GM23338 (cell line): ENCODE results near the gene SLC17A7. TPM values are rescaled to one million over a fixed set of nuclear protein-coding genes. Genes with fewer than 3 reads are reported as not detected.

Source experiments
- ATAC-seq: fragments of 200-7000 bp; cut with Tn5 transposase; 3 replicates; pipeline ENCODE4 v1.9.1; 2020
- DNase-seq: peaks from one replicate; pipeline ENCODE4 v3.0.0-alpha.2; 2015; ENCODE audit warnings: low spot score
- H2AFZ ChIP-seq: fragments of 200-600 bp; sonication (generic); 2 replicates; pipeline ENCODE4 v1.8.0; 2016; ENCODE audit warnings: antibody characterized with exemption, mild to moderate bottlenecking, moderate library complexity
- H3F3A ChIP-seq: fragments of 200-600 bp; sonication (generic); replicated peaks from 2 replicates; pipeline ENCODE4 v1.8.0; 2017; ENCODE audit warnings: antibody characterized with exemption, mixed run types, low read depth
- H3K27ac ChIP-seq: fragments of 200-600 bp; sonication (generic); 2 replicates; pipeline ENCODE4 v1.6.1; 2016; ENCODE audit warnings: low read depth
- H3K27me3 ChIP-seq: fragments of 200-600 bp; sonication (generic); 2 replicates; pipeline ENCODE4 v1.8.0; 2016; ENCODE audit warnings: mild to moderate bottlenecking, mixed run types, moderate library complexity; ENCODE audit not compliant: insufficient read depth
- H3K36me3 ChIP-seq: fragments of 200-600 bp; sonication (generic); 2 replicates; pipeline ENCODE4 v1.8.0; 2016; ENCODE audit warnings: mild to moderate bottlenecking; ENCODE audit not compliant: insufficient read depth
- H3K4me1 ChIP-seq: fragments of 200-600 bp; sonication (generic); 2 replicates; pipeline ENCODE4 v1.8.0; 2016; ENCODE audit warnings: mild to moderate bottlenecking, moderate library complexity; ENCODE audit not compliant: insufficient read depth
- H3K4me2 ChIP-seq: fragments of 200-600 bp; sonication (generic); 2 replicates; pipeline ENCODE4 v1.7.1; 2017; ENCODE audit warnings: mixed run types
- H3K4me3 ChIP-seq: fragments of 200-600 bp; sonication (generic); 2 replicates; pipeline ENCODE4 v1.6.1; 2016; ENCODE audit warnings: mixed run types
- H3K79me2 ChIP-seq: fragments of 200-600 bp; sonication (generic); replicated peaks from 2 replicates; pipeline ENCODE4 v1.8.0; 2017; ENCODE audit warnings: mild to moderate bottlenecking; ENCODE audit not compliant: insufficient read depth
- H3K9me2 ChIP-seq: fragments of 200-600 bp; sonication (generic); 2 replicates; pipeline ENCODE4 v1.8.0; 2017; ENCODE audit not compliant: insufficient read depth
- H4K20me1 ChIP-seq: fragments of 200-600 bp; sonication (generic); replicated peaks from 2 replicates; pipeline ENCODE4 v1.8.0; 2017; ENCODE audit warnings: mild to moderate bottlenecking; ENCODE audit not compliant: insufficient read depth
- H3K27ac Mint-ChIP-seq: 2 replicates; pipeline ENCODE4 v1.8.0; 2020; ENCODE audit warnings: inconsistent platforms, mild to moderate bottlenecking, moderate library complexity, mixed read lengths
- H3K27me3 Mint-ChIP-seq: 3 replicates; pipeline ENCODE4 v1.8.0; 2022; ENCODE audit warnings: low read depth, mild to moderate bottlenecking, moderate library complexity, mixed read lengths, inconsistent platforms; ENCODE audit not compliant: insufficient read depth, poor library complexity
- H3K36me3 Mint-ChIP-seq: 3 replicates; pipeline ENCODE4 v1.8.0; 2021; ENCODE audit warnings: low read depth, mild to moderate bottlenecking, inconsistent platforms, moderate library complexity, mixed read lengths
- H3K4me1 Mint-ChIP-seq: 3 replicates; pipeline ENCODE4 v1.8.0; 2020; ENCODE audit warnings: mild to moderate bottlenecking, inconsistent platforms, mixed read lengths
- H3K4me3 Mint-ChIP-seq: 3 replicates; pipeline ENCODE4 v1.8.0; 2021; ENCODE audit warnings: moderate library complexity, mild to moderate bottlenecking, inconsistent platforms, mixed read lengths
- H3K9me3 Mint-ChIP-seq: 3 replicates; pipeline ENCODE4 v1.8.0; 2020; ENCODE audit warnings: moderate library complexity, mild to moderate bottlenecking, inconsistent platforms, mixed read lengths
- CREB1 ChIP-seq: fragments of 250-450 bp; sonication (Bioruptor Pico); IDR thresholded peaks from 2 replicates; pipeline ENCODE4 v1.5.0; 2020; ENCODE audit warnings: low read depth, mild to moderate bottlenecking, moderate library complexity
- EZH2 ChIP-seq: fragments of 200-600 bp; sonication (generic); IDR thresholded peaks from one replicate; pipeline ENCODE4 v1.8.0; 2017; ENCODE audit warnings: antibody characterized with exemption, mild to moderate bottlenecking, low read depth; ENCODE audit not compliant: unreplicated experiment
- EZH2phosphoT487 ChIP-seq: fragments of 200-600 bp; sonication (generic); IDR thresholded peaks from one replicate; pipeline ENCODE4 v1.8.1; 2018; ENCODE audit warnings: antibody characterized with exemption; ENCODE audit not compliant: unreplicated experiment
- NANOG ChIP-seq: IDR thresholded peaks from 2 replicates; pipeline ENCODE4 v1.6.1; 2016; ENCODE audit warnings: antibody characterized with exemption, borderline replicate concordance
- polyA plus RNA-seq: library from polyadenylated mRNA; unstranded; fragments of >200 nt; fragmentation: Nextera tagmentation; extraction: Ambion mirVana; gene quantifications from 2 replicates; pipeline ENCODE4 v1.2.1, GENCODE V29; 2016
- total RNA-seq: library from RNA; depleted of rRNA; stranded (reverse); fragments of >200 nt; shearing (Covaris generic); gene quantifications from 2 replicates; pipeline ENCODE4 v1.2.3, GENCODE V29; 2014
- TF ChIP-seq, protein P1 (sequence below), 2 experiments: fragments of 200-600 bp in 1 of 2; sonication (generic) in 1 of 2; conservative IDR thresholded peaks; 2 replicates each; pipeline versions ENCODE4 v1.5.1 to v1.6.1; 2016 to 2017; ENCODE audit warnings: antibody characterized with exemption in 2 of 2, low read depth in 2 of 2, mild to moderate bottlenecking in 2 of 2, moderate library complexity in 1 of 2

SLC17A7 gene
- total and polyA plus RNA-seq, 2 experiments from 2014 or later, result 0.90 to 1.5 TPM

DNA sequence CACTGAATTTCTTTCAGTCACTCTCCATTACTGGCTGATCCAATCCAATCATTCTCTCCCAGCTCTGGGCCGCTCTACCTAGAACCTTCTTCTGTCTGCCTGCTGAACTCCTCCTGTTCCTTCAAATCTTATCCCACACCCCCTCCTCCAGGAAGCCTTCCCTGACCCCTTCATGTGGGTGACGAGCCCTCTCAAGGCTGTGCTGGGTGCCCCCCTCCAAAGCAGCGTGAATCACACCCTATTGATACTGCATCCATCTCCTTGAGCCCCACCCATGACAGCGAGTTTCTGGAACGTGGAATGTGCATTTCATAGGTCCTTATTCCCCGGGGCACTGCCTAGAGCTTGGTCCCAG lies 7.1 kb upstream of the SLC17A7 start:
- peaks cover 54% of the 10 kb centered on the region for H3K36me3 Mint-ChIP-seq
- peak overlapping the region; percentile 49; the same call in 1 of the 2 replicates for H3K4me3 ChIP-seq
- H3K79me2 ChIP-seq, result peaks cover 11% of the 10 kb centered on the region
- peaks cover 8% of the 10 kb centered on the region; the same call in 1 of the 2 replicates for H4K20me1 ChIP-seq
- H3K4me2 ChIP-seq, result peak overlapping the region; percentile 71
- DNase-seq (no peak), ATAC-seq (no peak)
- no peaks in the 10 kb centered on the region for H3K9me2 ChIP-seq
- TF ChIP-seq CREB1 (CRISPR knock-in tag) (no peak), EZH2 (no peak)
- no peak overlapping the region for H2AFZ ChIP-seq
- H3K27ac Mint-ChIP-seq, result peak overlapping the region; percentile 81
- H3K36me3 ChIP-seq, result peaks cover 4% of the 10 kb centered on the region; the same call in 1 of the 2 replicates
- peaks cover 23% of the 10 kb centered on the region for H3K4me1 Mint-ChIP-seq
- peaks cover 22% of the 10 kb centered on the region; the same call in 1 of the 2 replicates for H3F3A ChIP-seq
- H3K4me1 ChIP-seq, result peaks cover 17% of the 10 kb centered on the region; the same call in 1 of the 2 replicates
- H3K27me3 Mint-ChIP-seq, result peaks cover 44% of the 10 kb centered on the region
- H3K27me3 ChIP-seq, result no peaks in the 10 kb centered on the region
- peak overlapping the region; percentile 54; the same call in 1 of the 3 replicates for H3K4me3 Mint-ChIP-seq
- no peak overlapping the region for H3K27ac ChIP-seq
- peaks cover 9% of the 10 kb centered on the region; the same call in 2 of the 3 replicates for H3K9me3 Mint-ChIP-seq

DNA sequence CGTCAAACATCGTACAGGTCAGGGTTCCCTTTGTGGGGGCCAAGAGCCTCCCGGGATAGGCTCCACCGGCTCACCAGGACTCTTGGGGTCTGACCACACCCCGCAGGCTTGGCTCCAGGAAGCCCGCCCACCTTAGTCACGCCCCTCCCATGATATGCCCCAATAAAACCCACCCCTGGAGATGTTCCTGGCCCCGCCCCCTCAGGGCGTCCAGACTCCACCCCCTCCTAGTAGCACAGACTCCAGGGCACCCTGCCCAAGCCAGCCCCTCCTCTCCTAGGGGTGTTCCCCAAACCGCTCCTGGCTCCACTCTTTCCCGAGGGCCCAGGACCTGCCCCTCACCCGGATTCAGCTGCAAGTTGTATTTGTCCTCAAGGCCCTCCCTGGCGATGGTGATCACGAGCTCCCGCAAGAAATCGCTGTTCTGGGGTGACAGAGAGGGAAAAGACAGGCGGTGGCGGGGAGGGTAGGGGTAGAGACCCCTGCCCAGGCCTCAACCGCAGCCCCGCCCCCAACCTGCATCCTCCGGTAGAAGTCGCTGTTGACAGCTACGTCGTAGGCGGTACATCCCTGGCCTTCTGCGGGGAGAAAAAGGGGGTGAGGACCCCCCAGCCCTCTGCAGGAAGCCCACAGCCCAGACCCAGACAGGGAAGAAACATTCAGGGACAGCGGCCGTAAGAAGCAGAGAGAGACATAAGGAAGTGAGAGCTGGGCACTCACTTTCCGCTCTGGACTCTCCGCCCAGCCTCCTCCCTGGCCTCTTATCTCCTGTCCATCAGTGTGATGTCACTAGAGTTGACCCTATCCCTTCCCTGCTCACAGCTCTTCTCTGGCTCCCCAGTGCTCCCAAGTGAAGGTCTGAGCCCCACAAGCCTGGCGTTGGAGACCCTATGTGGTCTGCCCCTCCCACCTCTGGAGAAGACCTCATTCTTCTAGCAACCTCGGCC lies 6.4 kb upstream of the SLC17A7 start:
- H3K4me1 Mint-ChIP-seq, result peaks cover 23% of the 10 kb centered on the region
- Histone ChIP-seq H3K9me2 (no peaks in the 10 kb centered on the region), H3K4me1 (peaks cover 17% of the 10 kb centered on the region; the same call in 1 of the 2 replicates), H3K27me3 (no peaks in the 10 kb centered on the region), H3K4me2 (peak overlapping the region; percentile 71), H3K4me3 (peak overlapping the region; percentile 49), H3K27ac (no peak overlapping the region), H3F3A (peaks cover 22% of the 10 kb centered on the region; the same call in 1 of the 2 replicates), H3K79me2 (peaks cover 11% of the 10 kb centered on the region), H3K36me3 (peaks cover 4% of the 10 kb centered on the region; the same call in 1 of the 2 replicates), H4K20me1 (peaks cover 8% of the 10 kb centered on the region; the same call in 1 of the 2 replicates), H2AFZ (no peak overlapping the region)
- peak; percentile 97 for DNase-seq
- H3K36me3 Mint-ChIP-seq, result peaks cover 54% of the 10 kb centered on the region
- H3K4me3 Mint-ChIP-seq, result peak overlapping the region; percentile 54; the same call in 2 of the 3 replicates
- no peak overlapping the region; the same call in 1 of the 2 replicates for H3K27ac Mint-ChIP-seq
- H3K9me3 Mint-ChIP-seq, result peaks cover 6% of the 10 kb centered on the region; the same call in 2 of the 3 replicates
- ATAC-seq, result peak; percentile 19
- peaks cover 48% of the 10 kb centered on the region for H3K27me3 Mint-ChIP-seq
- TF ChIP-seq CREB1 (CRISPR knock-in tag) (no peak), EZH2phosphoT487 (no peak), NANOG (no peak)
- TF ChIP-seq, protein P1, sequence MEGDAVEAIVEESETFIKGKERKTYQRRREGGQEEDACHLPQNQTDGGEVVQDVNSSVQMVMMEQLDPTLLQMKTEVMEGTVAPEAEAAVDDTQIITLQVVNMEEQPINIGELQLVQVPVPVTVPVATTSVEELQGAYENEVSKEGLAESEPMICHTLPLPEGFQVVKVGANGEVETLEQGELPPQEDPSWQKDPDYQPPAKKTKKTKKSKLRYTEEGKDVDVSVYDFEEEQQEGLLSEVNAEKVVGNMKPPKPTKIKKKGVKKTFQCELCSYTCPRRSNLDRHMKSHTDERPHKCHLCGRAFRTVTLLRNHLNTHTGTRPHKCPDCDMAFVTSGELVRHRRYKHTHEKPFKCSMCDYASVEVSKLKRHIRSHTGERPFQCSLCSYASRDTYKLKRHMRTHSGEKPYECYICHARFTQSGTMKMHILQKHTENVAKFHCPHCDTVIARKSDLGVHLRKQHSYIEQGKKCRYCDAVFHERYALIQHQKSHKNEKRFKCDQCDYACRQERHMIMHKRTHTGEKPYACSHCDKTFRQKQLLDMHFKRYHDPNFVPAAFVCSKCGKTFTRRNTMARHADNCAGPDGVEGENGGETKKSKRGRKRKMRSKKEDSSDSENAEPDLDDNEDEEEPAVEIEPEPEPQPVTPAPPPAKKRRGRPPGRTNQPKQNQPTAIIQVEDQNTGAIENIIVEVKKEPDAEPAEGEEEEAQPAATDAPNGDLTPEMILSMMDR (conservative IDR thresholded peaks at IDR 0.05; ENCODE audit: low read depth in 2 of 2), result peak; percentile 9 to 25; a peak in 2 of 4 replicates
